Transverse colon (tissue), 4 donors: ENCODE measurements around the gene CNTRL.

Experiments used
- EP300 ChIP-seq: sonication (generic); formaldehyde crosslinking; IDR thresholded peaks from one replicate; pipeline ENCODE4 v1.6.1; 2017; ENCODE audit warnings: antibody characterized with exemption, low read depth
- POLR2A ChIP-seq: fragments of 450-650 bp; IDR thresholded peaks from one replicate; pipeline ENCODE4 v1.6.1; 2016; ENCODE audit warnings: antibody characterized with exemption, mild to moderate bottlenecking, moderate library complexity
- POLR2AphosphoS5 ChIP-seq, 3 donors: sonication (generic); formaldehyde crosslinking; IDR thresholded peaks; one replicate each; pipeline ENCODE4 v1.6.1; 2016; ENCODE audit warnings: antibody characterized with exemption in 3 of 3
- TF ChIP-seq, protein P1 (sequence below), 5 experiments: fragments of 200-600 bp in 3 of 5; fragments of 450-650 bp in 2 of 5; sonication (generic) in 3 of 5; IDR thresholded peaks; 1 replicate in 2 of 5; 2 replicates in 3 of 5; pipeline ENCODE4 v1.5.1; 2016 to 2017; ENCODE audit warnings: antibody characterized with exemption in 5 of 5, inconsistent platforms in 3 of 5, mild to moderate bottlenecking in 2 of 5, moderate library complexity in 1 of 5

DNA sequence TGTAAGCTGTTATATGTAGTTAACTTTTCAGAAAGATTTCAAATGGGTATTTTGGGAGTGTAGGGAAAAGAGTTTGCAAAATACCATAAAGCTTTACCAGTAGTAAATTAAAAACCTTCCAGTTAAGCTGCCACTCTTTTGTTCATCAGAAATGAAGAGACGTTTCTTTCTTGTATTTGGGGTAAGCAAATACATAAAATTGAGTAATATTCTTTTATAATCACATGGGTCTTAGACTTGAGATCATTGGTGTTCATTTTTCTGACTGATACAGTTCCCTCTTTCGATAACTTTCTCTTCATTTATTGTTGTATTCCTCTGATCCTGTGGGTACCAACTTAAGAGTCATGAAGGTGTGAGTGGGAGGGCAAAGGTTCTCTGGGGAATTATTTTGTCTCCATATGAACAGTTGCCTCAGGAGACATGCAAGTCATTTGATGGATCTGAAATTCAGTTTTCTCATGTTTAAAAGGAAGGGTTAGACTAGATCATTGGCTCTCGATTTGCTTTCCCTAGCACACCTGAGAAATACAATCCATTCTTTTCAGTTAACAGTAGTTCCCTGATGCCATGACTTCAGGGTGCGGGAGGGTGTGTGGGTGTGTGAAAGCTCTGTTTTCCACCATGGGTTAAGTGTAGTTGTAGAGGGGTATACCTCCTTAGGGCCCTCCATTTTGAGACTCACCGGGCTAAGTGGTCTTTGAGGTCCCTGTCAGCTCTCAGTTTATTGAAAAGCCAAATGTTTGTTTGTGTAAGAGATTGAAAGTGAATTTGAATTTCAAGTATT is 47.7 kb downstream of the CNTRL start:
- TF ChIP-seq POLR2A (no peak), POLR2AphosphoS5 (IDR thresholded peaks at IDR 0.05) (no peak), EP300 (no peak)
- TF ChIP-seq, protein P1, sequence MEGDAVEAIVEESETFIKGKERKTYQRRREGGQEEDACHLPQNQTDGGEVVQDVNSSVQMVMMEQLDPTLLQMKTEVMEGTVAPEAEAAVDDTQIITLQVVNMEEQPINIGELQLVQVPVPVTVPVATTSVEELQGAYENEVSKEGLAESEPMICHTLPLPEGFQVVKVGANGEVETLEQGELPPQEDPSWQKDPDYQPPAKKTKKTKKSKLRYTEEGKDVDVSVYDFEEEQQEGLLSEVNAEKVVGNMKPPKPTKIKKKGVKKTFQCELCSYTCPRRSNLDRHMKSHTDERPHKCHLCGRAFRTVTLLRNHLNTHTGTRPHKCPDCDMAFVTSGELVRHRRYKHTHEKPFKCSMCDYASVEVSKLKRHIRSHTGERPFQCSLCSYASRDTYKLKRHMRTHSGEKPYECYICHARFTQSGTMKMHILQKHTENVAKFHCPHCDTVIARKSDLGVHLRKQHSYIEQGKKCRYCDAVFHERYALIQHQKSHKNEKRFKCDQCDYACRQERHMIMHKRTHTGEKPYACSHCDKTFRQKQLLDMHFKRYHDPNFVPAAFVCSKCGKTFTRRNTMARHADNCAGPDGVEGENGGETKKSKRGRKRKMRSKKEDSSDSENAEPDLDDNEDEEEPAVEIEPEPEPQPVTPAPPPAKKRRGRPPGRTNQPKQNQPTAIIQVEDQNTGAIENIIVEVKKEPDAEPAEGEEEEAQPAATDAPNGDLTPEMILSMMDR (IDR thresholded peaks at IDR 0.05): no peak
